Nephron progenitor cell (in vitro differentiated cells): ENCODE data around the gene SLC26A9.

Experiments used
- DNase-seq: peaks from one replicate; pipeline ENCODE4 v3.0.0; 2021
- H3K27ac Mint-ChIP-seq: 2 replicates; pipeline ENCODE4 v1.8.0; 2021; ENCODE audit warnings: mild to moderate bottlenecking, moderate library complexity, mixed read lengths
- H3K27me3 Mint-ChIP-seq: 2 replicates; pipeline ENCODE4 v1.8.0; 2021; ENCODE audit warnings: mild to moderate bottlenecking, low read depth, mixed read lengths; ENCODE audit not compliant: poor library complexity
- H3K36me3 Mint-ChIP-seq: 2 replicates; pipeline ENCODE4 v1.8.0; 2021; ENCODE audit warnings: low read depth, mixed read lengths
- H3K4me1 Mint-ChIP-seq: 2 replicates; pipeline ENCODE4 v1.8.0; 2021; ENCODE audit warnings: mixed read lengths
- H3K4me3 Mint-ChIP-seq: 2 replicates; pipeline ENCODE4 v1.8.0; 2021; ENCODE audit warnings: mild to moderate bottlenecking, moderate library complexity, mixed read lengths
- H3K9me3 Mint-ChIP-seq: 2 replicates; pipeline ENCODE4 v1.8.0; 2021; ENCODE audit warnings: mild to moderate bottlenecking, moderate library complexity, mixed read lengths
- CTCF ChIP-seq: fragments of 200-600 bp; sonication (generic); IDR thresholded peaks from 2 replicates; pipeline ENCODE4 v1.5.0; 2021; ENCODE audit warnings: antibody characterized with exemption

Gene SLC26A9

GRCh38 chr1:205972491-205973168 lies 29.4 kb upstream of the SLC26A9 start:
- Mint-ChIP-seq H3K9me3 (no peaks in the 10 kb centered on the region), H3K4me3 (no peak overlapping the region), H3K36me3 (no peaks in the 10 kb centered on the region), H3K4me1 (peaks cover 15% of the 10 kb centered on the region), H3K27me3 (peaks cover 8% of the 10 kb centered on the region), H3K27ac (no peak overlapping the region)
- TF ChIP-seq CTCF = no peak
- DNase-seq = peak; percentile 35

- H3K36me3 Mint-ChIP-seq = no peaks in the 10 kb centered on the region
- H3K27ac Mint-ChIP-seq = no peak overlapping the region
- no peak for DNase-seq
- TF ChIP-seq CTCF = no peak
- H3K9me3 Mint-ChIP-seq = no peaks in the 10 kb centered on the region
- H3K4me1 Mint-ChIP-seq = peaks cover 9% of the 10 kb centered on the region
- H3K27me3 Mint-ChIP-seq = peaks cover 13% of the 10 kb centered on the region
- no peak overlapping the region for H3K4me3 Mint-ChIP-seq
Observed at GRCh38 chr1:205972081-205972480, 28.8 kb upstream of the SLC26A9 start.

GRCh38 chr1:205971082-205971481 lies 27.8 kb upstream of the SLC26A9 start:
- H3K27me3 Mint-ChIP-seq = peaks cover 13% of the 10 kb centered on the region
- no peak overlapping the region for H3K4me3 Mint-ChIP-seq
- DNase-seq = no peak
- no peak overlapping the region for H3K27ac Mint-ChIP-seq
- no peak for TF ChIP-seq CTCF
- no peaks in the 10 kb centered on the region for H3K9me3 Mint-ChIP-seq
- H3K36me3 Mint-ChIP-seq = no peaks in the 10 kb centered on the region
- peaks cover 1% of the 10 kb centered on the region for H3K4me1 Mint-ChIP-seq

- no peaks in the 10 kb centered on the region for H3K9me3 Mint-ChIP-seq
- TF ChIP-seq CTCF = no peak
Observed at GRCh38 chr1:205970486-205970885, 27.2 kb upstream of the SLC26A9 start.

GRCh38 chr1:205969229-205969628 lies 26.0 kb upstream of the SLC26A9 start:
- no peak for TF ChIP-seq CTCF

More at GRCh38 chr1:205970486-205970885, 27.2 kb upstream of the SLC26A9 start:
- H3K4me1 Mint-ChIP-seq = peaks cover 7% of the 10 kb centered on the region
- H3K4me3 Mint-ChIP-seq = no peak overlapping the region
- DNase-seq = no peak
- no peaks in the 10 kb centered on the region for H3K36me3 Mint-ChIP-seq
- H3K27me3 Mint-ChIP-seq = peaks cover 13% of the 10 kb centered on the region
- no peak overlapping the region for H3K27ac Mint-ChIP-seq

More at GRCh38 chr1:205969229-205969628, 26.0 kb upstream of the SLC26A9 start:
- Mint-ChIP-seq H3K4me3 (no peak overlapping the region), H3K4me1 (peaks cover 20% of the 10 kb centered on the region), H3K27me3 (peaks cover 17% of the 10 kb centered on the region), H3K9me3 (no peaks in the 10 kb centered on the region), H3K36me3 (no peaks in the 10 kb centered on the region), H3K27ac (no peak overlapping the region)
- DNase-seq = no peak
